A549 (cell line): ENCODE measurements around the gene NOTCH4.

ENCODE experiments used
- EP300 ChIP-seq, 2 experiments: fragments of >200 bp; sonication (Bioruptor Twin); formaldehyde crosslinking; IDR thresholded peaks; 2 replicates in 1 of 2; 3 replicates in 1 of 2; pipeline ENCODE4 v1.6.1; 2016 to 2017
- MAFK ChIP-seq: fragments of 450-650 bp; IDR thresholded peaks from 2 replicates; pipeline ENCODE4 v1.6.1; 2014; ENCODE audit not compliant: partially characterized antibody
- RFX5 ChIP-seq: fragments of 450-650 bp; IDR thresholded peaks from 2 replicates; pipeline ENCODE4 v1.7.1; 2014; ENCODE audit warnings: antibody characterized with exemption, mild to moderate bottlenecking, moderate library complexity
- TP53 ChIP-seq: fragments of 250-450 bp; sonication (Bioruptor Pico); IDR thresholded peaks from 2 replicates; pipeline ENCODE4 v1.5.0; 2021; ENCODE audit warnings: mild to moderate bottlenecking, moderate library complexity
- ZC3H11A ChIP-seq: fragments of 450-650 bp; IDR thresholded peaks from 2 replicates; pipeline ENCODE4 v1.6.1; 2014; ENCODE audit warnings: antibody characterized with exemption, mild to moderate bottlenecking
- ZNF302 ChIP-seq: fragments of 250-450 bp; sonication (Bioruptor Pico); IDR thresholded peaks from 2 replicates; pipeline ENCODE4 v1.9.0; 2021; ENCODE audit warnings: inconsistent platforms, mild to moderate bottlenecking, moderate library complexity
- TF ChIP-seq, protein P1 (sequence below): fragments of >200 bp; sonication (Bioruptor Twin); formaldehyde crosslinking; IDR thresholded peaks from 3 replicates; pipeline ENCODE4 v1.5.1; 2016

DNA sequence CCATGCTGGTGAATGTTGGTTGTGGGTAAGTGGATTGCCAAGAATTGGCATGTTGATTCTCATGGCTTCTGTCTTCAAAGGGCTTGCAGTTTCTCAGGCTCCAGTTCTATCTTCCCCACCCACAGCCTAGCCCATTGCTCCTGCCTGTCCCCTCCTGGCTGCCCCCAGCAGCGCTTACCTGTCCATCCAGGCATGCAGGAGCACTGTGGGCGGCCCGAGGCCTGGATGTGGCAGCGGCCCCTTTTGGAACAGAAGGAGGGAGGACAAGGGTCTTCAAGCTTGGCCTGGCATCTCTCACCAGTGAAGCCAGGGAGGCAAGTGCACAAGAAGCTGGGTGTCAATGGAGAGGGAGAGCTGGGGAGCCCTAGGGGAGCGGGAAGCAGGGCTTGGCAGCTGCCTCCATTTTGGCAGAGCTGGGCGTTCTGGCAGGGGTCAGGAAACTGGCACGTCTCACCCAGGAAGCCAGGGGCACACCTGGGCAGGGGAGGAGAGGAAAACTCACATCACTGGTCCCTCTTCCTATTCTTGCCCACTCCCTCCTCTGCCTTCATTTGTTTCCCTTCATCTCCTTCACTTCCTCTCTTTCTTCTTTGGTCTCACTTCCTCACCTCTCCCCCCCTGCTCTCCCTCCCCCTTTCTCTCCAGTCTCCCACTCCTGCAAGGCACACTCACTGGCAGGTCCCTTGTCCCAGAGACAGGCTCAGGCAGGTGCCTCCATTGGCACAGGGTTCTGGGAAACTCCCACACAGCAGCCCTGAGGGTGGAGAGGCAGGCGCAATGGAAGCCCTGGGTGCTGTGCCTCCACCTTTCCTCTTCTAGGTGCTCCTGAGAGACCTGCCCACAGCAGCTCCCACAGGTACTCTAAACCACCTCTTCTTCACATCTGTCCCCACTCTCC, 1.3 kb downstream of the NOTCH4 start:
- TF ChIP-seq EP300 (IDR thresholded peaks at IDR 0.05) (no peak), RFX5 (no peak), ZC3H11A (no peak), MAFK (no peak), TP53 (no peak), ZNF302 (no peak)
- TF ChIP-seq, protein P1, sequence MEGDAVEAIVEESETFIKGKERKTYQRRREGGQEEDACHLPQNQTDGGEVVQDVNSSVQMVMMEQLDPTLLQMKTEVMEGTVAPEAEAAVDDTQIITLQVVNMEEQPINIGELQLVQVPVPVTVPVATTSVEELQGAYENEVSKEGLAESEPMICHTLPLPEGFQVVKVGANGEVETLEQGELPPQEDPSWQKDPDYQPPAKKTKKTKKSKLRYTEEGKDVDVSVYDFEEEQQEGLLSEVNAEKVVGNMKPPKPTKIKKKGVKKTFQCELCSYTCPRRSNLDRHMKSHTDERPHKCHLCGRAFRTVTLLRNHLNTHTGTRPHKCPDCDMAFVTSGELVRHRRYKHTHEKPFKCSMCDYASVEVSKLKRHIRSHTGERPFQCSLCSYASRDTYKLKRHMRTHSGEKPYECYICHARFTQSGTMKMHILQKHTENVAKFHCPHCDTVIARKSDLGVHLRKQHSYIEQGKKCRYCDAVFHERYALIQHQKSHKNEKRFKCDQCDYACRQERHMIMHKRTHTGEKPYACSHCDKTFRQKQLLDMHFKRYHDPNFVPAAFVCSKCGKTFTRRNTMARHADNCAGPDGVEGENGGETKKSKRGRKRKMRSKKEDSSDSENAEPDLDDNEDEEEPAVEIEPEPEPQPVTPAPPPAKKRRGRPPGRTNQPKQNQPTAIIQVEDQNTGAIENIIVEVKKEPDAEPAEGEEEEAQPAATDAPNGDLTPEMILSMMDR = no peak
